GM18858 (cell line): ENCODE data around the gene GPN2.

Experiments
- ATAC-seq: cut with Tn5 transposase; IDR thresholded peaks from one replicate; pipeline ENCODE4 v1.9.1; 2021; ENCODE audit not compliant: unreplicated experiment

The GPN2 gene

DNA sequence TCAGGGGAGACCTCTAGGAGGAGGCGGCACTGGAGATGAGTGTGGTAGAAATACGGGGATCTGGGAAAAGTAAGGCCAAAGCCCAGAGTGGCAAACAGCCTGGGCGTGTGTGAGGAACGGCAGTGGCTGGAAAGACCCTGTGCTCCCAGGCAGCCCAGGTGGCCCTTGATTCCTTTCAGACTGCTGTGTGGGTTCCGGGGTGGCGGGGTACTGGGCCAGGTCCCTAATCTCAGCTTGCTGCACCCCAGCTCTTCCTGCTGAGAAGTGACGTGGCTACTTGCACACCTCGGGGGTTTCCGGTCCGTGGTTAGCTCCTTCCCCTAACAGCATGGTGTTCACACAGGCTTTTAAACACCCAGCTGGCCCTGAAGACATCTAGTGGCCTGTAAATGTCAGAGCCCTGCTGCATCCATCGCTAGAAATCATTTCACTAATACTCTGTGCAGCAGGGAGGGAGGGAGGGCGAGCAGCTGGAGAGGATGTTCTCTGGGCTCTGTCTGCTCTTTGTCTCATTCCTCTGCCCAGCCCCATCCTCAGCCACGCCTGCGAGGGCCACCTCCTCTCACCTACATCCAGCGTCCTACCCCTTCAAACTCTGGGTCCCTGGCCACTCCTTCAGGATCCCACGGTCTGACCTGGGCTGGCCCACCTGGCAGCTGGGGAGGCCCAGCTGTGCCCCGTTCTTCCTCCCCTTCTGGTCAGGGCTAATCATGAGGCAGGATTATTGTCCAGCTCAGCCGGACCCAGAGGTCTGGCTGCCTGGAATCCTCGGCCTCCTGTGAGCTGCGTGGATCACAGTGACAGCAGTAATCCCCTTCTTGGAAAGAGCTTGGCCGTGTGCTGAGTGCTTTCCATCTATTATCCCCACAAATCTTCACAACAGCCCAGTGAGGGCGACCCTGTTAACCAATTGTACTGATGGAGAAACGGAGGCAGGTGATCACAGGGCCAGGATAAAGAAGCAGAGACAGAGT is 56.4 kb downstream of the GPN2 start:
- ATAC-seq: peak; percentile 61

DNA sequence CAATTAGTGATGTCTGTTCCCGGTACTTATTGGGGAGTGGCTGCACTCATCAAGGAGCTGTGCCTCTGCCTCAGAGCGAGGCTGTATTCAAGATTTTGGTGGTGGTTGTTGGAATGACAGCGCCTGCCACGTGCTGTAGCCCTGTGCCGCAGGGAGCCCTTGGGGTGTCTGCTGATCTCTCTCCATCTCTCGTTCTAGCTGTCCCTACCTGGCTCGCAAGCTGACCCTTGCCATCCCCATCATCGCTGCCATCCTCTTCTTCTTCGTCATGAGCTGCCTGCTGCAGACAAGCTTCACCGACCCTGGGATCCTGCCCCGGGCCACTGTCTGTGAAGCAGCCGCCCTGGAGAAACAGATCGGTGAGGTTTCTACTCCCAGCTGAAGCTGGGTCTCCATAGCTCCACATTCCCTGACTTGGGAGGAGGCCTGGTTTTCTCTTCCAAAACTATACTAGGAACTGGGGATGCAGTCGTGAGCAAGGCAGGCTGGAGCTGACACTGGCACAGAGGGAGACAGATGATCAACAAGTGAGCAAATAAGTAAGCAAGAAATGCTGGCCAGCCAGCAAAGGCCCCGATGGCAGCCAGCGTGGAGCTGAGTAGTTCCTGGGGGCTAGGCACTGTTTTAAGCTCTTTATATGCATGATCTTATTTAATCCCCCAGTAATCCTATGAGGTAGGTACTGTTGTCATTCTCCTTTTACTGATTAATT is 57.7 kb downstream of the GPN2 start:
- ATAC-seq: no peak

DNA sequence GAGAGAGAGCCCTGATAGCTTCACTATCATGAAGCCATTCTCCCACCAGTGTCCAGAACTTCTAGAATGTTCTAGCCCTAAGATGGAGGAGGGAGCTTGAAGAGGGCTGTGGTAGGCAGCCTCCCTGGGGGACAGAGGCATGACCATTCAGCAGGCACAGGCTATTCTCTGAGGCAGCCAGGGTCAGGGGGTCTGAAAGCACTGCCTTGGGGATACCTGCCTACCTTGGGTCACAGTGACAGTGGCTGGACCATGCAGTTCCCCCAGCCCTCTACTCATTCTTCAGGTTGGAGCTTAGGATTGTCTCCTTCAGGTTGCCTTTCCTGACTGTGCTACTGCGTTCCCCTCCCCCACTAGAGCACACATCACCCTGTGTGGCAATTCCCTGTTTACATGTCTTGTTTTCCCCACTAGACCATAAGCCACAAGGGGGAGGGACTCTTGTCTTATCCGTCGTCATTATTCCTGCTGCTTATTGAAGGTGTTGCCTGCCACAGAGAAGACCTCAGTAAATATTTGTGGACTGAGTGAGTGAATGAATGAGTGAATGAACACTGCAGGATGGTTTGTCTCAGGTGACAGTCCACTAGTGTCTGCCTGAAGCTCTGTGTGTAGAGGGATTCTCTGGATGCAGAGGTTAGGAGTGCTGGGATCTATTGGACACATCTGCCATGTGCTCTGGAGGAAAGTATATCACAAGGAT is 58.4 kb downstream of the GPN2 start:
- ATAC-seq: no peak

DNA sequence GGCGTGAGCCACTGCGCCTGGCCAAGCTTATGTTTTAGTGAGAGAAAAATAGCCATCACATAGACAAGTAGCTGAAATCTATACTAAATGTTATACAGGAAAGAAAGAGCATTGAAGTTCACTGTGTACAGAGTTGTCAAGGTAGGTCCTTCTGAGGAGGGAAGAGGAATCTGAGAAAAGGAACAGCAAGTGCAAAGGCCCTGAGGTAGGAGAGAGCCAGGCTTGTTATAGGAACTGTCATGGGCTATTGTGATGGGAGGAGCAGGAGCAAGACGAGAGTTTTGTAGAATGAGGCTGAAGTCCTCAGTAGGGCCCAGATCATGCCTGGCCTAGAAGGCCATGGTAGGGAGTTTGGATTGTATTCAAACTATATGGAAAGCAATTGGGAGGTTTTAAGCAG is 59.0 kb downstream of the GPN2 start:
- ATAC-seq: no peak

DNA sequence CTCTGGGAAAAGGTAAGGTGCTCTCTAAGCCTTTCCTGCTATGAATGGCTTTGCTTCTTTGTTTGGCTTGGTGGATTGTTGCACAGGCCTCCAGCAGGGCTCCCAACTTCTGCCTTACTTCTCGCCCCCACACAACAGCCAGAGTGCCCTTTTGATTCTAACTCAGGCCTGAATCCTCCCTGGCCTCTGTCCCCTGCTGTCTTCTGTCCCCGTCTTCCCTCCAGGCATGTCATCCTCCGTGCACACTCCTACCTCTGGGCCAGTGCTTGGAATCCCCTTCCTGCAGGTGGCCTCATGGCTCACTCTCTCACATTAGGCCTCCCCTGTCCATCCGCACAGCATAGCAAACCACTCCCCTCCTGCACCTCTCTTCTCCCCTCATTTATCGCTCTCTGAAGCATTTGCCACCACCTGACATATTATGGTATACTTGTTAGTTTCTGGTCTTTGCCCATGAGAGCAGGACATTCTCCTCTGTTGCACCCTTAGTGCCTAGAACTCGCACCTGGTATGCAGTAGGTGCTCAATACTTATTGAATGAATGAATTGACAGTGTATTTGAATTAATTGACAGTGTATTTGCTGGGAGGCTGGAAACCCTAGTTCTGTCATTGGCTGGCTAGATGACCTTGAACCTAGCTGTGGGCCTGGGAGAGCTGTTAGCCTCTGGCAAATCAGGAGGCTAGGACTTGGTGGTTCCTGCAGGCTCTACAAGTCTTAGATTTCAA is 60.7 kb downstream of the GPN2 start:
- no peak for ATAC-seq

DNA sequence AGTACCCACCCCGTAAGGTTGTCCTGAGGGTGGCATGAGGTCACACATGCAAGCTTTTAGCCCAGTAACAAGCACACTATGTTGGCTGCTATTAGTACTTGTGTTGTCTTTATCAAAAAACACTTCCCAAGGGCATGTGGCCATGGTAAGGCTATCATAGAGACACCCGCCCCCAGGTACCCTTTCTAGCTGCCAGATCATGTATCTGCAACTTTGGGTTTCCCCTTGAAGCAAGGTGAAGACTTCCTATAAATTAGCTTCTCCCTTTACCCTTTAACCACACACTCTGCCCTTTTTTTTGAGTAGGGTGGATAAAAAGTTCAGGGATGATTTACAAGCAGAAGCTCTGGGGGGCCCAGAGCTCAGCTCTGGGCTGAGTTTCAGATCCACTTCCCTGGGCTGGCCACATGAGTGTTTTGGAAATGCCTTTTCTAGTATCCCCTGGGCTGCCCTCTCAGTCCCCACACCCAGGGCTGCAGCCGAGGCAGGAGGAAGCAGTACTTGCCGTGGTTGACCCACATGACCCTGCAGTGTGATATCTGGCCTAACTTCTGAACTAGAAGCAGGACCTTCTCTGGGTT is 61.6 kb downstream of the GPN2 start:
- ATAC-seq: no peak

DNA sequence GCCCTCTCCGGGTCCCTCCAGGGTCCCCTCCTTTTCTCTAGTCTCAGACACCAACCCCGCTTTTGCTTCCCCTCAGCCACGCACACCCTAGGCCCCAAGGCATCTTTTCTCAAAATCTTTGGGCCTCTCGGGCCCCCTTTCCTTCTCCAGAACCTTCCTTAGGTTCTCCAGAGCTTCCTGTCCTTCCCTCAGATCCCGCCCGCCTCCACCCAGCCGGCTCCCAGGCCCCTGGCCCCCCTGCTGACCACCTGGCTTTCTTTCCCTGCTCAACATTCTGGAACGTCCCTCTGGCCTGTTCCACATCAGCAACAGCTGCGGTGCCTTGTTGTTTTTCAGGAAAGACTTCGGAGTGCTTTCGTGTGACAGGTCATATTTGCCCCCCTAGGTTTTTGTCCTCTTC is 62.4 kb downstream of the GPN2 start:
- no peak for ATAC-seq

DNA sequence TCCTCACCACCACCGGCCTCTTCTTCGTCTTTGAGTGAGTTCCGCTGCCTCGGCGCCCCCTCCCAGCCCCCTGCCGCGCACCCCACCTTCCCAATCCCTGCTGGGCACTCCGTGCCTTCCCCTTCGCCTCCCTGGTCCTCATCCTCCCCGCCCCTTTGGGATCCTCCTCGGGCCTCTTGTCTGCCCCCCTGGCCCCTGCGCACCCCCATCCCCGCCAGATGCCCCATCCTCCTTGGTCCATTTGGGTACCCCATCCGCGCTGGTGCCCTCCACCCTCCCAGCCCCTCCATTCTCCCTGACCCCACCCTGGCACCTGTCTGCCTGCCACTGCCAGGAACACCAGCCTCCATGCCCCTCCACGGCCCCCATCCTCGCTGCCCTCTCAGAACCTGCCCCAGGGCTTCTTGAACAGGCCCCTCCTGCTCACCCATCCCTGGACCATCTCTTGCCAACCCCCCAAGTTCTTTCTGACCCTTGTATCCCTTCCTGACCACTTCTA is 62.9 kb downstream of the GPN2 start:
- no peak for ATAC-seq

DNA sequence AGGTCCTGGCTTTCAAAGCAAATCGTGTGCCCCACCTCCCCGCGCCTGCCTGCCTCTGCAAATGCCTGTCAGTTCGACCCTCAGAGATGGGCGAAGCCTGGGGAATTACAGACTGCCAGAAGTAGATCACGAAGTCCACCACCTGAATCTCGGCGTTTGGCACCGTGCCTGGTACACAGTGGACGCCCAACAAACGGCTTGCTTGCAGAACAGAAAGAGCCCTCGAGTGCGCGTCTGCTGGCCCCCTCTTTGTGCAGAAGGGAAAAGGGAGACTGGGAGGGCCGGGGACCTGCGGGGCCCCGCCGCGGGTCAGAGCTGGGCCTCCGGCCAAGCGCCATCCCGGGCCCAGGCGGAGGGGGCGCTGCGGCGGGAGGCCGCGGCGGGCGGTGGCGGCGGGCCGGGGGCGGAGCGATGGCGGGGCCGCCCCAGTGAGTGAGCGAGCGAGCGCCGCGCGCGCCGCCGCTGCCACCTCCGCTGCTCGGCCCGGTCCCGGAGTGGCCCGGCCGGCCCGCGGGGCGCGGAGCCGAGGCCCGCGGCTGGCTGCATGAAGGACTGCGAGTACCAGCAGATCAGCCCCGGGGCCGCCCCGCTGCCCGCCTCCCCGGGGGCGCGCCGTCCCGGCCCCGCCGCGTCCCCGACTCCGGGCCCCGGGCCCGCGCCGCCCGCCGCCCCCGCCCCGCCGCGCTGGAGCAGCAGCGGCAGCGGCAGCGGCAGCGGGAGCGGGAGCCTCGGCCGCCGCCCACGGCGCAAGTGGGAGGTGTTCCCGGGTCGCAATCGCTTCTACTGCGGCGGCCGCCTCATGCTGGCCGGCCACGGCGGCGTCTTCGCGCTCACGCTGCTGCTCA is 63.6 kb downstream of the GPN2 start, which contains the start of gene ZDHHC18:
Gene ZDHHC18, plus strand, starts transcription at position 428 of the 845 bp plus-strand sequence. Its CDS starts 117 bp downstream, at position 545.
- peak; percentile 43 for ATAC-seq
